Stimulated activated CD4-positive, alpha-beta T cell treated with anti-CD3 and anti-CD28 coated beads, Interleukin-12 subunit alpha, Interleukin-12 subunit beta, amount 100 ng/mL, for 24 hours (primary cell): ENCODE data around the gene OR2D3.
"Not testable (repeated sequence)": the region's sequence is repeated elsewhere in the genome, so short reads cannot be mapped to it uniquely, and the experiment has no call there.

Source experiments
- DNase-seq, 2 experiments: peaks; one replicate each; pipeline ENCODE4 v3.0.0-alpha.2; 2020; ENCODE audit warnings: low read depth in 2 of 2

OR2D3 gene

GRCh38 chr11:6920702-6921101, at the start of gene OR2D3:
OR2D3 (plus strand) TSS chr11:6921002; CDS start chr11:6921002, 0 bp downstream.
- DNase-seq: no peak

- no peak for DNase-seq
Observed at GRCh38 chr11:6871278-6871677, 49.5 kb upstream of the OR2D3 start.

- no peak for DNase-seq
Observed at GRCh38 chr11:6875761-6876160, 45.0 kb upstream of the OR2D3 start.

GRCh38 chr11:6876325-6876724, 44.5 kb upstream of the OR2D3 start, which contains the start of gene OR10A4:
OR10A4 (plus strand) TSS chr11:6876625; CDS start chr11:6876648, 23 bp downstream.
- no peak for DNase-seq

GRCh38 chr11:6876914-6877313, 43.9 kb upstream of the OR2D3 start:
- DNase-seq: no peak

GRCh38 chr11:6882751-6883150, 38.1 kb upstream of the OR2D3 start:
- no peak for DNase-seq

- DNase-seq: not testable (repeated sequence)
Observed at GRCh38 chr11:6887711-6888110, 33.1 kb upstream of the OR2D3 start.

GRCh38 chr11:6888830-6889229, 32.0 kb upstream of the OR2D3 start:
- no peak for DNase-seq

- DNase-seq: no peak
Observed at GRCh38 chr11:6889835-6890234, 31.0 kb upstream of the OR2D3 start.

GRCh38 chr11:6892400-6892799, 28.4 kb upstream of the OR2D3 start, which contains the start of gene OR2D2:
OR2D2 (minus strand) TSS chr11:6892500; CDS start chr11:6892500, 0 bp downstream.
- DNase-seq: no peak

- no peak for DNase-seq
Observed at GRCh38 chr11:6894097-6894496, 26.7 kb upstream of the OR2D3 start.

- DNase-seq: no peak
Observed at GRCh38 chr11:6895010-6895409, 25.8 kb upstream of the OR2D3 start.

GRCh38 chr11:6898911-6899310, 21.9 kb upstream of the OR2D3 start:
- no peak for DNase-seq

GRCh38 chr11:6900327-6900999, 20.3 kb upstream of the OR2D3 start:
- no peak for DNase-seq

- DNase-seq: not testable (repeated sequence)
Observed at GRCh38 chr11:6904804-6905203, 16.0 kb upstream of the OR2D3 start.

- no peak for DNase-seq
Observed at GRCh38 chr11:6911378-6911777, 9.4 kb upstream of the OR2D3 start.

- DNase-seq: no peak
Observed at GRCh38 chr11:6911948-6912347, 8.9 kb upstream of the OR2D3 start.

- no peak for DNase-seq
Observed at GRCh38 chr11:6919698-6920097, 1.1 kb upstream of the OR2D3 start.

GRCh38 chr11:6925007-6925577, 4.3 kb downstream of the OR2D3 start:
- no peak for DNase-seq

- DNase-seq: no peak
Observed at GRCh38 chr11:6925636-6926207, 4.9 kb downstream of the OR2D3 start.

GRCh38 chr11:6926208-6927029, 5.6 kb downstream of the OR2D3 start, which contains the start of gene ZNF215:
ZNF215 (plus strand) TSS chr11:6926426; CDS start chr11:6932273, 5,847 bp downstream.
- DNase-seq: peak in 1 of 2 experiments; percentile 43

GRCh38 chr11:6927030-6927617, 6.3 kb downstream of the OR2D3 start:
- no peak for DNase-seq
